Panc1 (cell line): ENCODE measurements around the gene KRT2. TPM values are rescaled to one million over a fixed set of nuclear protein-coding genes. Genes with fewer than 3 reads are reported as not detected.

Experiments
- ATAC-seq: fragments of 200-7000 bp; cut with Tn5 transposase; 2 replicates; pipeline ENCODE4 v1.9.1; 2020; ENCODE audit warnings: mild to moderate bottlenecking, moderate library complexity
- BruUV-seq: library from RNA; stranded (reverse); fragments of 400-500 nt; replicated peaks from 2 replicates; lab custom pipeline; 2021; lab: Mats Ljungman, UMichigan
- CTCF ChIA-PET: fragments of 300-600 bp; sonication (Branson Sonifier 250); formaldehyde crosslinking; loops from one replicate; lab custom pipeline; 2022; ENCODE audit warnings: antibody characterized with exemption; lab: Charles Lee
- POLR2A ChIA-PET: fragments of 300-600 bp; sonication (Branson Sonifier 250); formaldehyde crosslinking; loops from one replicate; lab custom pipeline; 2022; ENCODE audit warnings: antibody characterized with exemption; lab: Charles Lee
- DNase-seq: peaks from one replicate; pipeline ENCODE4 v3.0.0-alpha.2; 2010; ENCODE audit warnings: low read depth, low spot score
- H3K27ac ChIP-seq: 2 replicates; pipeline ENCODE4 v1.5.1; 2011; ENCODE audit warnings: mild to moderate bottlenecking, low read length, inconsistent platforms
- H3K27me3 ChIP-seq: fragments of 200-500 bp; sonication (Bioruptor generic); 2 replicates; pipeline ENCODE4 v1.6.0; 2014; ENCODE audit warnings: low read length, inconsistent platforms; ENCODE audit not compliant: control insufficient read depth, insufficient read depth
- H3K36me3 ChIP-seq: fragments of 200-500 bp; sonication (Bioruptor generic); 2 replicates; pipeline ENCODE4 v1.5.1; 2014; ENCODE audit warnings: inconsistent platforms, mild to moderate bottlenecking, low read length, moderate library complexity; ENCODE audit not compliant: control insufficient read depth, insufficient read depth
- H3K4me1 ChIP-seq: 2 replicates; pipeline ENCODE4 v1.5.1; 2011; ENCODE audit warnings: inconsistent platforms, mild to moderate bottlenecking, low read length, moderate library complexity; ENCODE audit not compliant: control insufficient read depth, insufficient read depth
- H3K4me3 ChIP-seq, 2 experiments: 2 replicates each; pipeline ENCODE4 v1.5.1; 2011 to 2012; ENCODE audit warnings: low read depth in 2 of 2, low read length in 2 of 2, mild to moderate bottlenecking in 2 of 2, inconsistent platforms in 1 of 2, moderate library complexity in 1 of 2
- H3K9me3 ChIP-seq: fragments of 200-500 bp; sonication (Bioruptor generic); 2 replicates; pipeline ENCODE4 v1.5.1; 2014; ENCODE audit warnings: low read depth, mild to moderate bottlenecking, inconsistent platforms, low read length, moderate library complexity; ENCODE audit not compliant: control insufficient read depth, insufficient read depth
- CTCF ChIP-seq: fragments of 450-650 bp; IDR thresholded peaks from 2 replicates; pipeline ENCODE4 v1.5.1; 2017; ENCODE audit warnings: mild to moderate bottlenecking
- POLR2AphosphoS5 ChIP-seq: IDR thresholded peaks from 2 replicates; pipeline ENCODE4 v1.6.1; 2012; ENCODE audit warnings: mild to moderate bottlenecking, low read depth, low read length, moderate library complexity
- REST ChIP-seq, 2 experiments: IDR thresholded peaks; 2 replicates each; pipeline ENCODE4 v1.6.1; 2011 to 2012; ENCODE audit warnings: low read depth in 2 of 2, control low read depth in 1 of 2, low read length in 1 of 2, mild to moderate bottlenecking in 1 of 2, moderate library complexity in 1 of 2; ENCODE audit not compliant: insufficient read depth in 1 of 2
- SIN3A ChIP-seq: IDR thresholded peaks from 2 replicates; pipeline ENCODE4 v1.6.1; 2012; ENCODE audit warnings: low read depth, mild to moderate bottlenecking, low read length, moderate library complexity, borderline replicate concordance; ENCODE audit not compliant: insufficient read depth
- TCF7L2 ChIP-seq: IDR thresholded peaks from 2 replicates; pipeline ENCODE4 v1.6.1; 2011; ENCODE audit warnings: mild to moderate bottlenecking, low read depth, low read length, inconsistent platforms
- in situ Hi-C: cut with HindIII; loops from 2 replicates; pipeline ENCODE4 v1.10.0; 2016; ENCODE audit warnings: low sequenced_read_pairs, low pct_unique_long_range_greater_than_20kb
- intact Hi-C: fragments of 100-400 bp; cut with micrococcal nuclease; formaldehyde crosslinking; loops from one replicate; pipeline ENCODE4 v1.10.0; 2022; ENCODE audit not compliant: unreplicated experiment
- total RNA-seq: library from RNA; stranded (reverse); gene quantifications from one replicate; pipeline ENCODE4 v1.2.1, GENCODE V29; 2021; ENCODE audit not compliant: unreplicated experiment

KRT2 gene
- total RNA-seq, 1 experiment from 2014 or later, result 0.33 TPM

GRCh38 chr12:52615208-52615868 is 36.7 kb downstream of the KRT2 start:
- Histone ChIP-seq H3K9me3 (no peaks in the 10 kb centered on the region), H3K4me3 (no peak overlapping the region), H3K4me1 (no peaks in the 10 kb centered on the region), H3K27me3 (peaks cover 8% of the 10 kb centered on the region), H3K27ac (no peak overlapping the region), H3K36me3 (no peaks in the 10 kb centered on the region)
- no peak for DNase-seq
- POLR2A ChIA-PET, result no interaction called here
- in situ Hi-C loops, result no loop called here
- BruUV-seq, result no TSS peak
- intact Hi-C loops, result no loop called here
- no peak for ATAC-seq
- CTCF ChIA-PET, result no interaction called here
- TF ChIP-seq POLR2AphosphoS5, result no peak
- TF ChIP-seq REST (IDR thresholded peaks at IDR 0.05; ENCODE audit: insufficient read depth in 1 of 2, low read depth in 2 of 2, low read length in 1 of 2), result no peak
- TF ChIP-seq SIN3A, result no peak
- TF ChIP-seq TCF7L2, result no peak
- no peak for TF ChIP-seq CTCF

- peaks cover 7% of the 10 kb centered on the region for H3K27me3 ChIP-seq
- in situ Hi-C loops (no loop called here), intact Hi-C loops (no loop called here)
- no peak overlapping the region for H3K4me3 ChIP-seq
- ATAC-seq (no peak), DNase-seq (no peak)
- TF ChIP-seq POLR2AphosphoS5 (no peak), TCF7L2 (no peak), SIN3A (no peak), REST (IDR thresholded peaks at IDR 0.05; ENCODE audit: insufficient read depth in 1 of 2, low read depth in 2 of 2, low read length in 1 of 2) (no peak), CTCF (no peak)
- H3K27ac ChIP-seq, result no peak overlapping the region
- ChIA-PET CTCF (no interaction called here), POLR2A (no interaction called here)
- no TSS peak for BruUV-seq
- no peaks in the 10 kb centered on the region for H3K4me1 ChIP-seq
- no peaks in the 10 kb centered on the region for H3K36me3 ChIP-seq
- H3K9me3 ChIP-seq, result no peaks in the 10 kb centered on the region
Observed at GRCh38 chr12:52614381-52615207, 37.4 kb downstream of the KRT2 start.
